ENCODE data around the gene RFWD3.
"Not testable (repeated sequence)": the region's sequence is repeated elsewhere in the genome, so short reads cannot be mapped to it uniquely, and the experiment has no call there.

DNA sequence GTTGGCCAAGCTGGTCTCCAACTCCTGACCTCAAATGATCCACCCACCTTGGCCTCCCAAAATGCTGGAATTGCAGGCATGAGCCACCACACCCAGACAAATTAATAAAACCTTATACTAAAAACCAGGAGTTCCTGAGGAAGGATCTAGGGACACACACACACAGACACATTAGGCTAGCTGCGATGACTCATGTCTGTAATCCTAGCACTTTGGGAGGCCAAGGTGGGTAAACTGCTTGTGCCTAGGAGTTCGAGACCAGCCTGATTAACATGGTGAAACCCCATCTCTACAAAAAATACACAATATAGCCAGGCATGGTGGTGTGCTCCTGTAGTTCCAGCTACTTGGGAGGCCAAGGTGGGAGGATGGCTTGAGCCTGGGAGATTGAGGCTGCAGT lies 13.8 kb downstream of the RFWD3 start:
- TF ChIP-seq, protein P1, sequence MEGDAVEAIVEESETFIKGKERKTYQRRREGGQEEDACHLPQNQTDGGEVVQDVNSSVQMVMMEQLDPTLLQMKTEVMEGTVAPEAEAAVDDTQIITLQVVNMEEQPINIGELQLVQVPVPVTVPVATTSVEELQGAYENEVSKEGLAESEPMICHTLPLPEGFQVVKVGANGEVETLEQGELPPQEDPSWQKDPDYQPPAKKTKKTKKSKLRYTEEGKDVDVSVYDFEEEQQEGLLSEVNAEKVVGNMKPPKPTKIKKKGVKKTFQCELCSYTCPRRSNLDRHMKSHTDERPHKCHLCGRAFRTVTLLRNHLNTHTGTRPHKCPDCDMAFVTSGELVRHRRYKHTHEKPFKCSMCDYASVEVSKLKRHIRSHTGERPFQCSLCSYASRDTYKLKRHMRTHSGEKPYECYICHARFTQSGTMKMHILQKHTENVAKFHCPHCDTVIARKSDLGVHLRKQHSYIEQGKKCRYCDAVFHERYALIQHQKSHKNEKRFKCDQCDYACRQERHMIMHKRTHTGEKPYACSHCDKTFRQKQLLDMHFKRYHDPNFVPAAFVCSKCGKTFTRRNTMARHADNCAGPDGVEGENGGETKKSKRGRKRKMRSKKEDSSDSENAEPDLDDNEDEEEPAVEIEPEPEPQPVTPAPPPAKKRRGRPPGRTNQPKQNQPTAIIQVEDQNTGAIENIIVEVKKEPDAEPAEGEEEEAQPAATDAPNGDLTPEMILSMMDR (IDR thresholded peaks at IDR 0.05; ENCODE audit: low read length) = not testable (repeated sequence)
- not testable (repeated sequence) for TF ChIP-seq EZH2 (IDR thresholded peaks at IDR 0.05; ENCODE audit: borderline replicate concordance, low read length)
